ENCODE measurements around the gene TRIM69.
"Not testable (repeated sequence)": the region's sequence is repeated elsewhere in the genome, so short reads cannot be mapped to it uniquely, and the experiment has no call there.

The TRIM69 gene

GRCh38 chr15:44769521-44769920, 33.2 kb downstream of the TRIM69 start:
- DNase-seq (ENCODE audit: low read depth in 1 of 2, low spot score in 1 of 2), result no peak
- Histone ChIP-seq H3K27me3 (ENCODE audit: insufficient read depth, poor library complexity, severe bottlenecking) (no peaks in the 10 kb centered on the region), H3K4me3 (replicated peaks; ENCODE audit: insufficient read depth, low read length) (no peak overlapping the region), H3K27ac (replicated peaks) (no peak overlapping the region)
- TF ChIP-seq GABPA (IDR thresholded peaks at IDR 0.05; ENCODE audit: low read depth), result no peak

DNA sequence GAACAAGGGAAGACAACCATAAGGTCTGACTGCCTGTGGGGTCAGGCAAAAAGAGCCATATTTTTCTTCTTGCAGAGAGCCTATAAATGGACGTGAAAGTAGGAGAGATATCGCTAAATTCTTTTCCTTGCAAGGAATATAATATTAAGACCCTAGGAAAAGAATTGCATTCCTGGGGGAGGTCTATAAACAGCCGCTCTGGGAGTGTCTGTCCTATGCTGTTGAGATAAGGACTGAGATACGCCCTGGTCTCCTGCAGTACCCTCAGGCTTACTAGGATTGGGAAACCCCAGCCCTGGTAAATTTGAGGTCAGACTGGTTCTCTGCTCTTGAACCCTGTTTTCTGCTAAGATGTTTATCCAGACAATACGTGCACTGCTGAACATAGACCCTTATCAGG, 34.4 kb downstream of the TRIM69 start:
- not testable (repeated sequence) for H3K27ac ChIP-seq (replicated peaks); H3K4me3 ChIP-seq (replicated peaks; ENCODE audit: insufficient read depth, low read length); DNase-seq (ENCODE audit: low read depth in 1 of 2, low spot score in 1 of 2); H3K27me3 ChIP-seq (ENCODE audit: insufficient read depth, poor library complexity, severe bottlenecking)

DNA sequence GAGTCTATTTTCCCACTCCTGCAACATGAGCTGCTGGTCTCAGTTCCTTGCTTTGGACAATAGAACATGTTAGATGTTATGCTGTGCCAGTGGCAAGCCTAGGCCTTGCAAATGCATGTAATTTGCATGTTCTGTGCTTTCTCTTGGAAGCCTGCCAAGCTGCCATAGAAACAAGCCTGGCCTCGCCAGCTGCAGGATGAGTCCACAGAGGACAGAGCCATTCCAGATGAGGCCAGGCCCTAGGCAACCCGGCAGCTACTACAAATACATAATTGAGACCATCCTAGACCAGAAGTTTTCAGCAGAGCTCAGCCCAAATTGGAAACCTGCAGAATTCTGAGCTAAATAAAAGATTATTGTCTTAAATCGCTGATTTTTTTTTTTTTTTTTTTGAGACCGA, 39.6 kb downstream of the TRIM69 start:
- Histone ChIP-seq H3K4me3 (replicated peaks; ENCODE audit: insufficient read depth, low read length) (no peak overlapping the region), H3K27me3 (ENCODE audit: insufficient read depth, poor library complexity, severe bottlenecking) (no peaks in the 10 kb centered on the region), H3K27ac (replicated peaks) (no peak overlapping the region)
- DNase-seq (ENCODE audit: low read depth in 1 of 2, low spot score in 1 of 2), result no peak
- TF ChIP-seq SPI1 (IDR thresholded peaks at IDR 0.05; ENCODE audit: borderline replicate concordance, low read depth) (no peak), GABPA (IDR thresholded peaks at IDR 0.05; ENCODE audit: low read depth) (no peak), POLR2AphosphoS5 (IDR thresholded peaks at IDR 0.05; ENCODE audit: low read depth) (no peak), REST (IDR thresholded peaks at IDR 0.05; ENCODE audit: insufficient replicate concordance, low read depth) (no peak)
- TF ChIP-seq, protein P1, sequence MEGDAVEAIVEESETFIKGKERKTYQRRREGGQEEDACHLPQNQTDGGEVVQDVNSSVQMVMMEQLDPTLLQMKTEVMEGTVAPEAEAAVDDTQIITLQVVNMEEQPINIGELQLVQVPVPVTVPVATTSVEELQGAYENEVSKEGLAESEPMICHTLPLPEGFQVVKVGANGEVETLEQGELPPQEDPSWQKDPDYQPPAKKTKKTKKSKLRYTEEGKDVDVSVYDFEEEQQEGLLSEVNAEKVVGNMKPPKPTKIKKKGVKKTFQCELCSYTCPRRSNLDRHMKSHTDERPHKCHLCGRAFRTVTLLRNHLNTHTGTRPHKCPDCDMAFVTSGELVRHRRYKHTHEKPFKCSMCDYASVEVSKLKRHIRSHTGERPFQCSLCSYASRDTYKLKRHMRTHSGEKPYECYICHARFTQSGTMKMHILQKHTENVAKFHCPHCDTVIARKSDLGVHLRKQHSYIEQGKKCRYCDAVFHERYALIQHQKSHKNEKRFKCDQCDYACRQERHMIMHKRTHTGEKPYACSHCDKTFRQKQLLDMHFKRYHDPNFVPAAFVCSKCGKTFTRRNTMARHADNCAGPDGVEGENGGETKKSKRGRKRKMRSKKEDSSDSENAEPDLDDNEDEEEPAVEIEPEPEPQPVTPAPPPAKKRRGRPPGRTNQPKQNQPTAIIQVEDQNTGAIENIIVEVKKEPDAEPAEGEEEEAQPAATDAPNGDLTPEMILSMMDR (IDR thresholded peaks at IDR 0.05; ENCODE audit: insufficient read depth, low read length), result no peak

DNA sequence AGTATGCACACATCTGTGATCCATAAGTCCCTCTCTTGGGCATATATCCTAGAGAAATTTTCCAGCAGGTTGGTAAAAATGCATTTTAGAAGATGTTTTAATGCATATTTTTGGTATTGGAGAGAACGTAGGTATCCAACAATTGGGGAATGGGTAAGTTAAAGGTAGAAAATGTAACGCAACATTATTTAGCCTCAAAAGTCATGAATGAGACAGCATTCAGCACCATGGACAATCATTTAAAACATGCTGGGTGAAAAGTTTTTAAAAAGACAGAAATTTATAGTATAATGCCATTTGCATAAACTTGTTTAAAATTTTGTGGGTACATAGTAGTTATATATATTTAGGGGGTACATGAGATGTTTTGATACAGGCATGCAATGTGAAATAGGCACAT, 43.4 kb downstream of the TRIM69 start:
- no peak overlapping the region for H3K27ac ChIP-seq (replicated peaks)
- peak; percentile 73 for TF ChIP-seq REST (IDR thresholded peaks at IDR 0.05; ENCODE audit: insufficient replicate concordance, low read depth)
- TF ChIP-seq GABPA (IDR thresholded peaks at IDR 0.05; ENCODE audit: low read depth), result no peak

GRCh38 chr15:44780608-44781007, 44.3 kb downstream of the TRIM69 start:
- Histone ChIP-seq H3K4me3 (replicated peaks; ENCODE audit: insufficient read depth, low read length) (no peak overlapping the region), H3K27me3 (ENCODE audit: insufficient read depth, poor library complexity, severe bottlenecking) (no peaks in the 10 kb centered on the region), H3K27ac (replicated peaks) (no peak overlapping the region)
- TF ChIP-seq GABPA (IDR thresholded peaks at IDR 0.05; ENCODE audit: low read depth), result no peak
- no peak for TF ChIP-seq REST (IDR thresholded peaks at IDR 0.05; ENCODE audit: insufficient replicate concordance, low read depth)
- no peak for TF ChIP-seq POLR2AphosphoS5 (IDR thresholded peaks at IDR 0.05; ENCODE audit: low read depth)
- no peak for TF ChIP-seq SPI1 (IDR thresholded peaks at IDR 0.05; ENCODE audit: borderline replicate concordance, low read depth)
- TF ChIP-seq, protein P1 (IDR thresholded peaks at IDR 0.05; ENCODE audit: insufficient read depth, low read length), result no peak
- no peak for DNase-seq (ENCODE audit: low read depth in 1 of 2, low spot score in 1 of 2)

More for the DNA sequence above, 43.4 kb downstream of the TRIM69 start:
- DNase-seq (ENCODE audit: low read depth in 1 of 2, low spot score in 1 of 2), result no peak
- H3K4me3 ChIP-seq (replicated peaks; ENCODE audit: insufficient read depth, low read length), result no peak overlapping the region
- H3K27me3 ChIP-seq (ENCODE audit: insufficient read depth, poor library complexity, severe bottlenecking), result no peaks in the 10 kb centered on the region
